Esophagus mucosa (tissue), 1 donor: ENCODE results near the gene ADAMTS6. TPM values are rescaled to one million over a fixed set of nuclear protein-coding genes. Genes with fewer than 3 reads are reported as not detected.
"Not testable (repeated sequence)": the region's sequence is repeated elsewhere in the genome, so short reads cannot be mapped to it uniquely, and the experiment has no call there.

Source experiments
- ATAC-seq: fragments of 200-7000 bp; cut with Tn5 transposase; one replicate; pipeline ENCODE4 v1.9.1; 2020
- total RNA-seq: library from RNA; stranded (reverse); gene quantifications from one replicate; pipeline ENCODE4 v1.2.4, GENCODE V29; 2023
- donor health status: DM: yes; HTN: yes; CAD: no.

The ADAMTS6 gene
- total RNA-seq, 1 donor from 2014 or later = 1.2 TPM

DNA sequence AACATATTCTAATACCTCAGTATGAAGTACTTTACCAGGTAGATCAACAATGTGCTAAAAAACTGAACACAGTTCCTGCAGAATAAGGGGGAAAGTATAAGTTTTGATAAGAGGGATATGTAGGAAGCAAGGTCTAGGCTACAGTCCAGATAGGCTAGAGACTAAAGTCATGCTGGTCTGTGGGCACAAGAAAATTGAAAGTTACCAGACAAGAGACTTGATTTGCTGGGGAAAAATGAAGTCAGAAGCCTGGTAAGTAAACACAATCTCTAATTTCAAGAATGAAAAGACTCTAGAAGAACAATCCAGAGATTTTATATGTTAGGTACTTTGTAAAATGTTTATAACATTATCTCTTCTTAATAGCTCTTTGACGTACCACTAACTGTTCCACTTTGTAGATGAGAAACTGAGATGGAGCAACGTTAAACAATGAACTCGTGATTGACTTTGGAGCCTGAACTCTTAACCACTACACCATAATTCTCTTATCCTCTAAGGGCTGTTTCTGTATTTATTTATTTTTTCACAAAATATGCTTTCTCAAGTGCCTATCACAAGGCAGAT, 19.5 kb downstream of the ADAMTS6 start:
- no peak for ATAC-seq

DNA sequence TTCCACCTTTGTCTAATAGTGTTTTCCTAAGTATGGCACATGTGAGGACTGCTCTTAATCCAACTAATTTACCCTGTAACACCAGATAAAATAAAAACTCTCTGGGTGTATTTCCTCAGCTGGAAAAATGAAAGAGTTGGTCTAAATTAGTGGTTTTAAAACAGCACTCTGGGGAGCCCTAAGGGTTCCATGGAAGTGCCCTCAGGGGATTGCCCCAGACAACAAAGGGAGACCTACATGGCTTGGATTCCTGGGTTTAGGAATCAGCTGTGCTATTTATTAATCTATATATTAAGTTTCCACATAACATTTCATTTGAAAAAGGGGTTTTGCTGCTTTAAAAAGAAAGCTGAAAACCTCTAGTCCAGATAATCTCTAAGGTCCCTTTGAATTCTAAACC, 20.2 kb downstream of the ADAMTS6 start:
- no peak for ATAC-seq

DNA sequence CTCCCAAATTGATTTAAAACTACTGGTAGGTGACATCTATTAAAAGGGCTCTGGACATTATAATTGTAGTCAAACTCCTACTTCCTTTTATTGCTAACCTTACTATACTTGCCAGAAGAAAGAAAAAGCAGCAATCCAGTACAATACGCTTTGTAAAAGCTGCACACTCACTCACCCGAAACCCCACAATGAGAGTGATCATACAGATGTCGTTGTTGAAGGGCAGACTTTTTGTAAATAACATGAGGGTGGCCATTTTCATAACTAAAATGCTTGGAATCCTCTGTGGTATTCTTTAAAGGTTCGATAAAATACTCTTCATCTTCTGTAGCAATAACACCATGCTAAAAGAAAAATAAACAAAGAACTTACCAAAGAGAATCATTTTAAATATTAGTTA, 21.7 kb downstream of the ADAMTS6 start:
- ATAC-seq = no peak

DNA sequence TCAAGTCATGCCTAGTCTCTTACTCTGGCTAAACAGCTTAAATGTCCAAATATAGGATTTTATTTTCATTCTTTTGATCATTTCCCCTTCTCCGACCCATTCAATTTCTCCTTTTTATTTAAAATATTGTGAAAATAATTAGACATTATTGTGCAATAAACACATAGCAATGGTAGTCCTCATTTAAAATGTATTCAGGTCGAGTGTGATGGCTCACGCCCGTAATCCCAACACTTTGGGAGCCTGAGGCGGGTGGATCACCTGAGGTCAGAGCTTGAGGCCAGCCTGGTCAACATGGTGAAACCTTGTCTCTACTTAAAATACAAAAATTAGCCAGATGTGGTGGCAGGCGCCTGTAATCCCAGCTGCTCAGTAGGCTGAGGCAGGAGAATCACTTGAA, 26.7 kb downstream of the ADAMTS6 start:
- no peak for ATAC-seq

DNA sequence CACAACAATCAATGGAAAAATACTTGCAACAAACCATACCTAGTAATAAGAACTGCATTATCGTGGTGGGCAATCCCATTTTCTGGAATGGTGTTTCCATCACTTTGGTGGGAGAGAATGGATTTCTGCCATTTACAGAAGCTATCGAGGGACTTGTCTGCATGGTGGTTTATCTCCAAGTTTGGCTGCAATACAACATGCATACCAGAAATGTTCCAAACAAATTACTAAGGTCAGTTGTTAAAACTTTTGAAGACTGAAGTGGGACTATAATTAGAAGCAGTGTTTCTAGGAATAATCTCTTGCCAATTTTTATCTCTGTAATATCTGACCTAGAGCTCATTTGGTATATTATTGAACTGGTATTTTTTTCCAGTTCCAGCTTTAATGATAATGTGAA, 30.3 kb downstream of the ADAMTS6 start:
- no peak for ATAC-seq

DNA sequence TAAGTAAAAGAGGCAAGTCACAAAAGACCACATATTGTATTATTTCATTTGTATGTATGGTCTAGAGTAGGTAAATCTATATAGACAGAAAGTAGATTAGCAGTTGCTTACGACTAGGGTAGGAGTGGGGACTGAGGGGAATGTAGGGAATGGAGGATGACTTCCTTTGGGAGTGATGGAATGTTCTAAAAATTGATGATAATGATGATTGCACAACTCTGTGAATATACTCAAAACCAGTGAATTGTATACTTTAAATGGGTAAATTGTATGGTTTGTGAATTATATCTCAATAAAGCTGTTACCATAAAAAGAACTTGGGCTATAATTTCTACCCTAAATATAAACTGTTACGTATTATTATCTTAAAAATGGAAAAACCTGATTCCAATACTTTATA, 35.0 kb downstream of the ADAMTS6 start:
- no peak for ATAC-seq

DNA sequence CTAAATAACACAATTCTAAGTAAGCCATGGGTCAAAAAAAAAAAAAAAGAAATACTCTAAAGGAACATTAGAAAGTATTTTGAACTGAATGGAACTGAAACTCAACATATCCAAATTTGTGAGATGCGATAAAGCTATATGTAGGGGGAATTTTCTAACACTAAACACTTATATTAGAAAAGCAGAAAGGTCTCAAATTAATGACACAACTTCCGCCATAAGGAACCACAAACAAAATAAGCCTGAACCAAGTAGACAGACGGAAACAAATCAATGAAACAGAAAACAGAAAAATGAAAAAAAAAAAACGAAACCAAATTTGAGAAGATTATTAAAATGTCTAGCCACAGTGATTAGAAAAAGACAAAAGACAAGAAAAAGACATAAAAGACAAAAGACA, 39.9 kb downstream of the ADAMTS6 start:
- ATAC-seq = no peak

DNA sequence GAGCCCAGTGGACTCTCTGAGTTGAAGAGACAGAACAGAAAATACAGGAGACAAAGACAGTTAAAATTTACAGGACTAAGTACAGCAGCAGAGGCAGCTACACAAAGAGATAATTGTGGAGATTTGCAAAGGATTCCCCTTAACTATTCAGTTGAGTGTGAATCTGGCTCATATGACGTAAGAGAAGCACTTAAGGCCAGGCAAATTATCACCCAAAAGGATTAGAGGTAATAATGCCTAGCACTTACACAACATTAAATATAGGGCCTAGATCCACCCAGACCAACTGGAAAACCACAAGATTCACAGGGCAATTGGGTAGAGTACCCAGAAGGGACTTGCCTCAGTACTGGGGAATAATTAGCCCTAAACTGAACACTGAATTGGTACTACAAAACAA, 41.3 kb downstream of the ADAMTS6 start:
- no peak for ATAC-seq

DNA sequence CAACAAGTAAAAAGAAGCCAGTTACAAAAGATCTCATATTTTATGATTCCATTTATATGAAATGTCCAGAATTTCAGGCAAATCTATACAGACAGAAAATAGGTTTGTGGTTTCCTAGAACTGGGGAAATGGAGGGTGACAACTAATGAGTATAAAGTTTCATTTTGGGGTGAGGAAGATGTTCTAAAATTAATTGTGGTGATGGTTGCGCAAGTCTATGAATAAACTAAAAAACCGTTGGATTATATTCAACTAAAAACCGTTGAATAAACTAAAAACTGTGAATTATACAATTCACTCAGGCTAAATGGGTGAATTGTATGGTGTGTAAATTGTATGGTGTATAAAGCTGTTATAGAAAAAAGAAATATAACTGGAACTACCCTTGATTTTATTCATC, 47.6 kb downstream of the ADAMTS6 start:
- ATAC-seq = no peak

DNA sequence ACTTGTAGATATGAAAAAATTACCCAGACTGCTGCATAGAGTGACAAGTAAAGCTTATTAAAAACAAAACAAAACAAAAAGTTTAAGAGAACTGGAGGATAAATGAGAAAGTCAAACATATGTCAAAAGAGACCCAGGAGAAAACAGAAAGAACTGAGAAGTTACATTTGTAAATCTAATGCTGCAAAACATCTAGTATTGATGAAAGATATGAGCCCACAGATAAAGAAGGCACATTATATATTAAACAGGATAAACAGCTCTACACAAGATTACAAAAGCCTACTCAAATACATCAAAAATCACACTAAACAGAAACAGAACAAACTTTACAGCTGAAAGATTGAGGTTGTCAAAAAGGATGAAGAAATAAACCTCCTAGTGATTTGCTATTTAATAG, 55.1 kb downstream of the ADAMTS6 start:
- ATAC-seq = no peak

DNA sequence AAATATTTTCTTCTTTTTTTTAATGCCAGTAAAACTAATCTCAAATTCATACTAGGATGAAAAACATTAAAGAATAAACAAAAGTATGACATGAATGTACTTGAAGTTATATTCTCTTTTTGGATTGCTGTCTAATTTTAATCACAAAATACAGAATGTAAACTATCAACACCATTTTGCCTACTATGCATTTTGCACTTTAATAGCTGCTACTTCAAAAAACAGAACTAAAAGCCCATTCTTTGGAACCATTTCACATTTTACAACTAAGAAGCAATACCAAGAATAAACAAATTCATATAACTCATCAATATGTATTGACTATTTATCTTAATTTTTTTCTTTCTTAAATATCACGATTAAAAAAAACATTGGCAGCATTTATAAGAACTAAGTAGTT, 58.1 kb downstream of the ADAMTS6 start:
- ATAC-seq = no peak

DNA sequence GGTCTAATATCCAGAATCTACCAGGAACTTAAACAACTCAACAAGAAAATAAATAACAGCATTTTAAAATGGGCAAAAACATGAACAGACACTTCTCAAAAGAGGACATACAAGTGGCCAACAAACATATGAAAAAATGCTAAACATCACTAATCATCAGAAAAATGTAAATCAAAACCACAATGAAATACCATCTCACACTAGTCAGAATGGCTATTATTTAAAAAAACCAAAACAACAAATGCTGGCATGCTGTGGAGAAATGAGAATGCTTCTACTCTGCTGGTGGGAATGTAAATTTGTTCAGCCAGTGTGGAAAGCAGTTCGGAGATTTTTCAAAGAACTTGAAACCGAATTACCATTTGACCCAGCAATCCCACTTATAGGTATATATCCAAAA, 63.1 kb downstream of the ADAMTS6 start:
- ATAC-seq = no peak

DNA sequence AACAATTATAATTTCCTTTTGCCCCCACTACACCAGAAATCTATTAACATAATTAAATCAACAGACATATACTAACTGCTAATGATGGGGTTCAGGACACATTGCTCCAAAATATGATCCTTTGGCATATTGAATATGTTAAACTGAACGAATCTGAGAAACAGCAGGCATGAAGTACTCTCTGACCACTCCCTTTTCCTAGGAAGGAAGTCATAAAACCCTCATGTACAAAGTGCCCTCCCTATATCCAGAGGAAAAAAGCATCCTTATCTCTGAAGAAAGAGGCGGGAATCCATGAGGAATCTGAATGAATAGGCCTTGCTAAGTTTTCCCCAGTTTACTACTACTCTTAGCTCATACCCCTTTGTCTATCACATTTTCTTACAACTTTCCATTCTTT, 67.9 kb downstream of the ADAMTS6 start:
- no peak for ATAC-seq

DNA sequence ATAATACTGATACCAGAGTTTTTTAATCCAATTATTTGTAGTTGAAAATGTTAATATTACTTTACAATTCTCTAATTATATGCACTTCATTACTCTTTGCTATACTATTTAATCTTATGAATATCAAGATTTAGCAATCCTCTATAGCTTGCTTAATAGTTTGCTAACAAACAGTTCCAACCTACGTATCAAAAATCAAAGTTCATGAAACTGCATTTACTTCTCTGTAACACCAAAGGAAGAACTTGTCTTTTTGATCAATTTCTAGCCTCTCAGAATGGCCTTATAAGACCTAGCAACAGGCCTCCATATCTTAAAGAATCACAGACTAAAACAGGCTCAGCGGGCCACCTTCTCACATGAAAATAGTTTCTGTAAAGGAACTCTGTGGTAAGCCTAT, 68.9 kb downstream of the ADAMTS6 start:
- no peak for ATAC-seq

DNA sequence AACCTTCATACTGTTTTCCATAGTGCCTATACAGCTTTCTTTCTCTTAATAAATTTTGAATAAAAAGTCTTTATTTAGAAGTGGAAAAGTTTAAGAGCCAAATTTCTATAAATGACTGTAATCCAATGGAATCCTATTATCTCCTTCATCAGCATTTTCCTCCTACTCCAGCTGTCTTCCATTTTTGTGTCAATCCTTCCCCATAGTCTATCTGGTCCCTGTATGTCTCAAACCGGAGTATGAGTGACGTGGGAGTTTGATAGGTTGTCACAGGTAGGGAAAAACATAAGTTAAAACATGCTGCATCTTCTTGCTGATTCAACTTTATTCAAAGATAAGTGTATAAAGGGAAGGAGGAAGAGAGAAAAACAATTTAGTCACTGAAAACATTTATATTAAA, 70.4 kb downstream of the ADAMTS6 start:
- ATAC-seq = no peak

DNA sequence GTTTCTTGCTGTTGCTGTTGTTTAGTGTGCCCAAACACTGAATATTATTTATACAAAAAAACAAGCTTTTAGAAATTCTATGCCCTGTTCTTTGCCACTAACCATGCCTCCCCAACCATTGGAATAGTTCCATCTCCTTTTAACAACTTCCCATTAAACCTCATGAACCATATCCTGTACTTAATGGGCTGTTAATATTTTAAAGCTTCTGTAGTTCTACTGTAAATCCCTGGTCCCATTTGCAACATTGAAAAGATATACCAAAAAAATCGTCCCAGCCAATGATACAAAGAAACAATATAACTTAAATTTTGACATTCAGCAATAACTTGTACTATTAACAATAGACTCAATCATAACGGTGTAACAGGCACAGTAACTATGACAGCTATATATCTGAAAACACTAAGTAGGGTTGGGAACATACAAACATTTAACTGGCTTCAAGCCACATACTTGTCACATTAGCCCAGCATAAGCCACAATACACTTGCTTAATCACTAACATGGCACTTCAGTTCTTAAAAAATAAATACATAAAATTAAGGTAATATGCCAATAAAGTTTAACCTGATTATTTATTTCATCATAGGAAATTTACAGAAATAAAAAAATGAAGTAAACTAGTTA, 86.1 kb downstream of the ADAMTS6 start:
- ATAC-seq = no peak

DNA sequence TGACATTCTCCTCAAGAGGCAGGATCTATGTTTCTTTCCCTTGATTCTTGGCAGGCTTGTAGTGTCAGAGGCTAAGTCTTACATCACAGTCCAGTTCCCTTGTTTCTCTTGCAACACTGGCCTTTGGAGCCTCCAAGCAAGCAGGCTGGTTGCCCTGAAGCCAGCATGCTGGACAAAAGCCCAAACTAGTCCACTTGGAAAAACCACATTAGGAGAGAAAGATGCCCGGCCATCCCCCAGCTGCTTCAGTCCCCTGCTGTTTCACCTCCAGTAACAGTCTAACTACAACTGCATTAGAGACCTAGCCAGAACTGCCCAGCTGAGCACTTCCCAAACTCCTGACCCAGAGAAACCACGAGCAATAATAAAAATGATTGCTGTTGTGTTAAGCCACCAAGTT, 87.6 kb downstream of the ADAMTS6 start:
- ATAC-seq = no peak

DNA sequence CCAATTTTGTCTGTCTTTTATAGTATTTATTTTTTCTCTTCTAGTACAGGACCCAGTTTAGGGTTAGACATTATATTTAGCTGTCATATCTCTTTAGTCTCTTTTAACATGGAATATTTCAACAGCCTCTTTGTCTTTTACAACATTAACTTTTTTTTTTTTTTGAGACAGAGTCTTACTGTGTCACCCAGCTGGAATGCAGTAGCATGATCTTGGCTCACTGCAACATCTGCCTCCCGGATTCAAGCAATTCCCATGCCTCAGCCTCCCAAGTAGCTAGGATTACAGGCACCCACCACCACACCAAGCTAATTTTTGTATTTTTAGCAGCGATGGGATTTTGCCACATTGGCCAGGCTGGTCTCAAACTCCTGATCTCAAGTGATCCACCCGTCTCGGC, 90.1 kb downstream of the ADAMTS6 start:
- ATAC-seq = no peak

DNA sequence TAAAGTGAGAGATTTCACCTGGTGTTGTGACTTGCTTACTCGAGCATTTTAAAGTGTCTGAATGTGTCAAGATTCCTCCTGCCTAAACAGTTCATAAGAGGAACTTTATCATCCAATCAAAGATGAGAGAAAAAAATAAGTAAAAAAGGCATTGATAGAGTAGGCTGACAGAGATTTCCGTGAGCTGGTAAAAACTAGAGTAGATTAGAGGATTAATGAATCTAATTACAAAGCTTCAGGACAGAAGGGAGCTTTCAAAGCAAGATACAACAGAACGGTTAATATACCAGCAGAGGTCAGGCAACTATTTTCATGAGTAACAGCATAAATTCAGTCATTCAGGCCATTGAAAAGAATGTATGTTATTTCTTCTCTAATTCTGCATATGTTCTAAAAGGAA, 91.5 kb downstream of the ADAMTS6 start:
- no peak for ATAC-seq

DNA sequence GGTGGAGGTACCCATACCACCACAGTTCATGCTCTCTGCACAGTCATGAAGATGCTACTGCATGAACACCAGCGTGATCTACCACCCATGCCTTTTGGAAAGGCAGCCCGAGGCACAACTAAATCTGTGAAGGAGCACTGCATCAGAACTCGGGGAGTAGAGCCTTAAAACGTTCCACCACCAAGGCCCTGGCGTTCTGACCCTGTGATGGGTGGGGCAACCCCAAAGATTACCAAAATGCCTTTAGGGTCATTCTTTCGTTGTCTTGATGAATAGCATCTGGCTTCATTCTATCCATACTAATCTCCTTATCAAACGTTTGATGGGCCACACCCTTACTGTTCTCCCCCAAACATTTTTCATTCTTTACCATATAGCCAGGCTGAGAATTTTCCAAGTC, 97.9 kb downstream of the ADAMTS6 start:
- ATAC-seq = no peak

DNA sequence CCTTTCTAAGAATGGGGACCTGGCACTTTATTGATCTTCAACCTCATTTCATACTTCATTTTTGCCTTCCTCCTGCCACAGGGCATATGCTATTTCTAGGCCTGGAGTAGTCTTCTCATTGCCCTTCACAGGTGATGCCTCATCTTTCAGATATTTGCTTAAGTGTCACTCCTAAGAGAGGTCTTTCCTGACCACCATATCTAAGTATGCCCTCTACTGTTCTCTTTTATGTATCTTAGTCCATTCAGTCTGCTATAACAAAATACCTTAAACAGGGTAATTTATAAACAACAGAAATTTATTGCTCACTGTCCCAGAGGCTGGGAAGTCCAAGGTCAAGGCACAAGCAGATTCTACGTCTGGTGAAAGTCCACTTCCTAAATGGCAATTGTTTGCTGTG, 99.1 kb downstream of the ADAMTS6 start:
- no peak for ATAC-seq

DNA sequence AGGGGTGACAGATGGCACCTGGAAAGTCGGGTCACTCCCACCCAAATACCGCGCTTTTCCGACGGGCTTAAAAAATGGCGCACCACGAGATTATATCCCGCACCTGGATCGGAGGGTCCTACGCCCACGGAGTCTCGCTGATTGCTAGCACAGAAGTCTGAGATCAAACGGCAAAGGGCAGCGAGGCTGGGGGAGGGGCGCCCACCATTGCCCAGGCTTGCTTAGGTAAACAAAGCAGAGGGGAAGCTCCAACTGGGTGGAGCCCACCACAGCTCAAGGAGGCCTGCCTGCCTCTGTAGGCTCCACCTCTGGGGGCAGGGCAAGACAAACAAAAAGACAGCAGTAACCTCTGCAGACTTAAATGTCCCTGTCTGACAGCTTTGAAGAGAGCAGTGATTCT, 111.2 kb downstream of the ADAMTS6 start:
- not testable (repeated sequence) for ATAC-seq

DNA sequence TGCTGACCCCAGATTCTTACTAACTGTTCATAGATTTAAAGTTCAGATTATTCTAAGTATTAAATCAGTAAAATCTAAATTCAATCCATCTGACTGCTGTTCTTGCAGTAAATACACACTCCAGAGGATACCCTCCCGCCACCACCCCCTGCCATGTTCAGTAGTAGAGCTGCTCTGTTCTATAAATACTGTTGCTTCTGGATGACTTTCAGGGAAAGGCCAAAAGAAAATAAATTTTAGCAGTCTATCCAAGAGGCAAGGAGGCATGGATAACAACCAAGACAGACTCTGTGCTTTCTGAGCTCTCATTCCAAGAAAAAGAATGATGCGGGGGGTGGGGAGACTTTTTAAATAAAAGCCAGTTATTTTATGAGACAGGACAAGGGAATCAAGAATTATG, 115.1 kb downstream of the ADAMTS6 start:
- ATAC-seq = no peak

DNA sequence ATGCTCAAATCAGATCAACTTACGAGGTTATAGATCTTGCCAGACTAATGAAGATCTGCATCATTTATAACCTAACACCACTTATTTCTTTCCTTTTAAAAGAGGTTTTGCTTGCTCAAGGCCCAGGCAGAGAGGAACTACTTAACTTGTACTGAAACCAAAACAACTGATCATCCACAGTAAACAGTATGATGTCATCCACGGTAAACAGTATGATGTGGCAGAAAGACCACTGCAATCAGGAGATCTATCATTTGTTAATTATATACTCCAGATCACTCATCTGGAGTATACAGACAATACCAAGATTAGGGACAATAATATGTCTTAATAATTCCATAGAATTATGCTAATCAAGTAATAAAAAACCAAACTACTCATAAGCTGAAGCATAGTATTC, 116.8 kb downstream of the ADAMTS6 start:
- ATAC-seq = no peak

DNA sequence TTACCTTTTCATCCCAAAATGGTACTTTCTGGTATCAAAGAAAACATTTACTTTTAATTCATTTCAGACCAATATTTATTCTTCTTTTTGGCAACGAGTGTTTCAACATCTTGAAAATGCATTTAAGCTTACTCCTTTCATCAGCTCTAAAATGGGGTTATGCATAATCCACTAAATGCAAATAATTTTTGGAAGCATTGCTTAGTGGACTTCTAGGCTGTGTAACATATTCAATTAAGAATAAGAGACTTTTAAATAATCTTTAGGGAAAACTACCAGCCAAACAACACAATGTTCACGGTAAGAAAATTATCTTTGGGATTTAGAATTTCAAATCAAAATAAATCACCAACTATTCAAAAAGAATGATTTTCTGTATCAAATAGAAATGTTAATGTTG, 118.2 kb downstream of the ADAMTS6 start:
- no peak for ATAC-seq
